HG03442 (cell line): ENCODE data around the gene EPHB4.
"Not testable (repeated sequence)": the region's sequence is repeated elsewhere in the genome, so short reads cannot be mapped to it uniquely, and the experiment has no call there.

Experiments
- ATAC-seq: cut with Tn5 transposase; IDR thresholded peaks from one replicate; pipeline ENCODE4 v1.9.1; 2021; ENCODE audit warnings: mild to moderate bottlenecking, moderate library complexity; ENCODE audit not compliant: unreplicated experiment

The EPHB4 gene

GRCh38 chr7:100822236-100823139, 4.8 kb downstream of the EPHB4 start:
- no peak for ATAC-seq

GRCh38 chr7:100819586-100819985, 7.7 kb downstream of the EPHB4 start:
- ATAC-seq = no peak

GRCh38 chr7:100818825-100819224, 8.5 kb downstream of the EPHB4 start:
- ATAC-seq = no peak

- no peak for ATAC-seq
Measured at GRCh38 chr7:100818366-100818765, 9.0 kb downstream of the EPHB4 start.

GRCh38 chr7:100817097-100817496, 10.2 kb downstream of the EPHB4 start:
- ATAC-seq = no peak

- not testable (repeated sequence) for ATAC-seq
Measured at GRCh38 chr7:100816515-100816914, 10.8 kb downstream of the EPHB4 start.

GRCh38 chr7:100812729-100813128, 14.6 kb downstream of the EPHB4 start:
- no peak for ATAC-seq

GRCh38 chr7:100811480-100811879, 15.8 kb downstream of the EPHB4 start:
- ATAC-seq = no peak

- ATAC-seq = no peak
Measured at GRCh38 chr7:100808354-100808875, 18.9 kb downstream of the EPHB4 start.

- not testable (repeated sequence) for ATAC-seq
Measured at GRCh38 chr7:100806883-100807282, 20.4 kb downstream of the EPHB4 start.

- ATAC-seq = no peak
Measured at GRCh38 chr7:100806276-100806675, 21.0 kb downstream of the EPHB4 start.

GRCh38 chr7:100804681-100805431, 22.5 kb downstream of the EPHB4 start:
- ATAC-seq = no peak

- peak; percentile 94 for ATAC-seq
Measured at GRCh38 chr7:100803398-100804161, 23.7 kb downstream of the EPHB4 start.

- peak; percentile 2 for ATAC-seq
Measured at GRCh38 chr7:100802951-100803350, 24.4 kb downstream of the EPHB4 start.

- no peak for ATAC-seq
Measured at GRCh38 chr7:100801833-100802568, 25.3 kb downstream of the EPHB4 start.

- ATAC-seq = no peak
Measured at GRCh38 chr7:100799037-100799896, 28.1 kb downstream of the EPHB4 start.

- ATAC-seq = no peak
Measured at GRCh38 chr7:100794741-100795140, 32.6 kb downstream of the EPHB4 start.

- ATAC-seq = no peak
Measured at GRCh38 chr7:100793806-100794660, 33.3 kb downstream of the EPHB4 start.
